Natural killer cell (primary cell): ENCODE data around the gene C16orf74. TPM values are rescaled to one million over a fixed set of nuclear protein-coding genes. Genes with fewer than 3 reads are reported as not detected.
A peak's percentile ranks its signal among the peaks of the same experiment; 100 is the strongest.

Source experiments
- ATAC-seq, 3 donors: fragments of 150-1000 bp in 2 of 3; fragments of 200-7000 bp in 1 of 3; cut with Tn5 transposase; 1 replicate in 1 of 3; 2 replicates in 2 of 3; pipeline ENCODE4 v1.10.0; 2021; ENCODE audit warnings: mild to moderate bottlenecking in 2 of 3, moderate library complexity in 2 of 3
- DNase-seq, 2 donors: peaks; one replicate each; pipeline versions ENCODE4 v3.0.0 to v3.0.0-alpha.2; 2013 to 2021; ENCODE audit warnings: mixed read lengths in 1 of 2
- H3K27ac ChIP-seq: one replicate; pipeline ENCODE4 v1.5.1; 2013; ENCODE audit warnings: mild to moderate bottlenecking, low read length
- H3K27me3 ChIP-seq: one replicate; pipeline ENCODE4 v1.6.1; 2013; ENCODE audit warnings: low read length; ENCODE audit not compliant: control insufficient read depth, insufficient read depth
- H3K36me3 ChIP-seq: one replicate; pipeline ENCODE4 v1.6.1; 2013; ENCODE audit warnings: low read length; ENCODE audit not compliant: control insufficient read depth, insufficient read depth
- H3K4me1 ChIP-seq: one replicate; pipeline ENCODE4 v1.6.1; 2013; ENCODE audit warnings: low read length; ENCODE audit not compliant: control insufficient read depth, insufficient read depth
- H3K4me3 ChIP-seq: one replicate; pipeline ENCODE4 v1.5.1; 2013; ENCODE audit warnings: low read length
- H3K9me3 ChIP-seq: one replicate; pipeline ENCODE4 v1.6.1; 2013; ENCODE audit warnings: low read length; ENCODE audit not compliant: control insufficient read depth, insufficient read depth
- H3K27ac Mint-ChIP-seq, 2 donors: one replicate each; pipeline ENCODE4 v1.8.0; 2022; ENCODE audit warnings: mild to moderate bottlenecking in 2 of 2, mixed read lengths in 2 of 2, moderate library complexity in 1 of 2
- H3K27me3 Mint-ChIP-seq, 2 donors: one replicate each; pipeline ENCODE4 v1.8.0; 2022; ENCODE audit warnings: low read depth in 2 of 2, mixed read lengths in 2 of 2
- H3K36me3 Mint-ChIP-seq: one replicate; pipeline ENCODE4 v1.8.0; 2022; ENCODE audit warnings: mixed read lengths
- H3K4me1 Mint-ChIP-seq, 2 donors: one replicate each; pipeline ENCODE4 v1.8.0; 2022; ENCODE audit warnings: mixed read lengths in 2 of 2
- H3K4me3 Mint-ChIP-seq: one replicate; pipeline ENCODE4 v1.8.0; 2022; ENCODE audit warnings: mild to moderate bottlenecking, moderate library complexity, mixed read lengths
- H3K9me3 Mint-ChIP-seq, 2 donors: one replicate each; pipeline ENCODE4 v1.8.0; 2022; ENCODE audit warnings: mixed read lengths in 2 of 2
- CTCF ChIP-seq: fragments of 200-600 bp; IDR thresholded peaks from one replicate; pipeline ENCODE4 v1.8.0; 2022; ENCODE audit warnings: antibody characterized with exemption
- WGBS: methylation state at CpG from one replicate; pipeline ENCODE4 v1.1.7; 2013; ENCODE audit warnings: missing lambda C conversion rate; ENCODE audit not compliant: insufficient coverage; 5-methylcytosine and 5-hydroxymethylcytosine counted together
- intact Hi-C: fragments of 100-400 bp; cut with micrococcal nuclease; formaldehyde crosslinking; loops from one replicate; pipeline ENCODE4 v1.14.2; 2022
- total RNA-seq, 4 donors: library from RNA; stranded (reverse); fragments of 120-200 nt in 1 of 4; gene quantifications; one replicate each; pipeline versions ENCODE4 v1.2.3 to v1.2.4, GENCODE V29; 2013 to 2022

The C16orf74 gene
- total RNA-seq, 3 donors from 2014 or later (not counting 1 experiment from before 2014, with no cell fraction given): 0.71 to 2.2 (median 1.8) TPM

GRCh38 chr16:85798901-85799496, 48.1 kb upstream of the C16orf74 start:
- H3K9me3 Mint-ChIP-seq: no peaks in the 10 kb centered on the region
- peak overlapping the region; percentile 24 for H3K27ac ChIP-seq
- WGBS: under 1% methylated on average over 51 of the region's 51 CpGs

DNA sequence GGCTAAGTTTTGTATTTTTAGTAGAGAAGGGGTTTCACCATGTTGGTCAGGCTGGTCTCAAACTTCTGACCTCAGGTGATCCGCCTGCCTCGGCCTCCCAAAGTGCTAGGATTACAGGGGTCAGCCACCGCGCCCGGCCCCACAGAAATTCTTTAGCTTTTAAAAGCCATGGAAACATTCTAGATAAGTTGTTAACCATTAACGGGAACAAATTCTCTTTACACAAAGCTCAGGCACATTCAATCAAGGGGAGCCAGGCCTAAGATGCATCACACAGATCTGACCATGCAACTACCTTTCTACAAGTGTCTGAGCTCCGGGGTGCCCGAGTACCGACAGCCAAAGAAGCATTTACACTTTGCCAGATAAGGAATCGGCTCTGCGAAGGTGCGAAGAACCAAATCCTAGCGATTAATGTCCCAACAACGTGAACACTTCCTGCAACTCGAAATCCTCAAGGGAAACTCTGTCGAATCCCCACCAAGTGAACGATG, 47.4 kb upstream of the C16orf74 start:
- ATAC-seq (no peak), DNase-seq (no peak)
- peaks cover 14% of the 10 kb centered on the region for H3K36me3 Mint-ChIP-seq
- H3K9me3 Mint-ChIP-seq: no peaks in the 10 kb centered on the region
- Histone ChIP-seq H3K27me3 (no peaks in the 10 kb centered on the region), H3K4me3 (peak overlapping the region; percentile 81), H3K4me1 (peaks cover 20% of the 10 kb centered on the region), H3K9me3 (no peaks in the 10 kb centered on the region), H3K36me3 (peaks cover 36% of the 10 kb centered on the region), H3K27ac (no peak overlapping the region)
- H3K27ac Mint-ChIP-seq: peak overlapping the region; percentile 91 to 97
- intact Hi-C loops: no loop called here
- H3K4me3 Mint-ChIP-seq: peak overlapping the region; percentile 88
- H3K27me3 Mint-ChIP-seq: no peaks in the 10 kb centered on the region
- 35% methylated on average over 17 of the region's 17 CpGs for WGBS
- peaks cover 42 to 61% of the 10 kb centered on the region in 2 donors for H3K4me1 Mint-ChIP-seq
- TF ChIP-seq CTCF: no peak

More at GRCh38 chr16:85798901-85799496, 48.1 kb upstream of the C16orf74 start:
- ATAC-seq (peak; percentile 25 to 42 (median 26)), DNase-seq (peak; percentile 45 to 52)
- Mint-ChIP-seq H3K27ac (peak overlapping the region; percentile 91 to 97), H3K4me3 (peak overlapping the region; percentile 92), H3K4me1 (peaks cover 46 to 65% of the 10 kb centered on the region in 2 donors), H3K27me3 (no peaks in the 10 kb centered on the region), H3K36me3 (peaks cover 14% of the 10 kb centered on the region)
- Histone ChIP-seq H3K4me1 (peaks cover 20% of the 10 kb centered on the region), H3K9me3 (no peaks in the 10 kb centered on the region), H3K27me3 (no peaks in the 10 kb centered on the region), H3K4me3 (peak overlapping the region; percentile 81), H3K36me3 (peaks cover 37% of the 10 kb centered on the region)
- TF ChIP-seq CTCF: no peak
- intact Hi-C loops: no loop called here

DNA sequence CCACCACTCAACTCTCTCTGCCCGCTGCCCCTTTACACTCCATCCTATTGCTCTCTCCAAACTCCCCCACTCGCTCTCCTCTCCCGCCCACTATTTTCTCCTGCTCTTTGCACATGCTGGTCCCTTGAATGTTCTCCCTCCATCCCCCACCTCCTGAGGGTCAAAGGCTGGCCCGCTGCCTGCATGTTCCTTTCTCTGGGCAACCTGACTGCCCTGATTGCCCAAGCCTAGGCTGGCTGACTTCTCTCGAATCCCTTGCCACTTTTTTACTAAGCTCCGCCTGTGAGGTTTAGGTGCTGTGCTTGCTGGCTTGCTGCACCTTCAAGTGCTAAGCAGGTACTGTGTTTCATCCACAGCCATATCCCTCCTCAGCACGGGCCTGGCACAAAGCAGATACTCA, 45.7 kb upstream of the C16orf74 start:
- Mint-ChIP-seq H3K27ac (peak overlapping the region in 1 of 2 donors; percentile 52), H3K9me3 (no peaks in the 10 kb centered on the region), H3K27me3 (no peaks in the 10 kb centered on the region), H3K4me3 (no peak overlapping the region), H3K36me3 (no peaks in the 10 kb centered on the region), H3K4me1 (peaks cover 40 to 59% of the 10 kb centered on the region in 2 donors)
- no peak overlapping the region for H3K27ac ChIP-seq
- H3K9me3 ChIP-seq: no peaks in the 10 kb centered on the region
- intact Hi-C loops: no loop called here
- ATAC-seq: no peak
- no peak for TF ChIP-seq CTCF
- H3K4me3 ChIP-seq: no peak overlapping the region
- no peak for DNase-seq
- H3K27me3 ChIP-seq: no peaks in the 10 kb centered on the region
- 95% methylated on average over 7 of the region's 7 CpGs for WGBS
- peaks cover 20% of the 10 kb centered on the region for H3K4me1 ChIP-seq
- peaks cover 31% of the 10 kb centered on the region for H3K36me3 ChIP-seq
